Measurements from ENCODE around the gene MSGN1.
"Not testable (repeated sequence)": the region's sequence is repeated elsewhere in the genome, so short reads cannot be mapped to it uniquely, and the experiment has no call there.

Gene MSGN1

GRCh38 chr2:17805717-17806363, 10.4 kb upstream of the MSGN1 start:
- DNase-seq (ENCODE audit: low read depth): no peak

GRCh38 chr2:17813010-17813741, 3.1 kb upstream of the MSGN1 start:
- no peak for DNase-seq (ENCODE audit: low read depth)

- no peak for DNase-seq (ENCODE audit: low read depth)
Measured at GRCh38 chr2:17813742-17814473, 2.4 kb upstream of the MSGN1 start.

- no peak for DNase-seq (ENCODE audit: low read depth)
Measured at GRCh38 chr2:17814601-17815000, 1.7 kb upstream of the MSGN1 start.

- DNase-seq (ENCODE audit: low read depth): no peak
Measured at GRCh38 chr2:17815468-17816184, 634 bp upstream of the MSGN1 start.

- DNase-seq (ENCODE audit: low read depth): no peak
Measured at GRCh38 chr2:17818235-17818815, 2.1 kb downstream of the MSGN1 start.

GRCh38 chr2:17821080-17821479, 4.8 kb downstream of the MSGN1 start:
- no peak for DNase-seq (ENCODE audit: low read depth)

- DNase-seq (ENCODE audit: low read depth): no peak
Measured at GRCh38 chr2:17821535-17822444, 5.5 kb downstream of the MSGN1 start.

GRCh38 chr2:17822445-17823117, 6.3 kb downstream of the MSGN1 start:
- no peak for DNase-seq (ENCODE audit: low read depth)

GRCh38 chr2:17823646-17824045, 7.4 kb downstream of the MSGN1 start:
- not testable (repeated sequence) for DNase-seq (ENCODE audit: low read depth)

GRCh38 chr2:17827316-17827715, 11.1 kb downstream of the MSGN1 start:
- no peak for DNase-seq (ENCODE audit: low read depth)

- no peak for DNase-seq (ENCODE audit: low read depth)
Measured at GRCh38 chr2:17827785-17828184, 11.5 kb downstream of the MSGN1 start.

- no peak for DNase-seq (ENCODE audit: low read depth)
Measured at GRCh38 chr2:17830053-17831034, 14.1 kb downstream of the MSGN1 start.

- no peak for DNase-seq (ENCODE audit: low read depth)
Measured at GRCh38 chr2:17835516-17835915, 19.3 kb downstream of the MSGN1 start.

GRCh38 chr2:17839959-17840358, 23.7 kb downstream of the MSGN1 start:
- no peak for DNase-seq (ENCODE audit: low read depth)

- no peak for DNase-seq (ENCODE audit: low read depth)
Measured at GRCh38 chr2:17843457-17843856, 27.2 kb downstream of the MSGN1 start.

GRCh38 chr2:17845806-17846205, 29.5 kb downstream of the MSGN1 start:
- no peak for DNase-seq (ENCODE audit: low read depth)

GRCh38 chr2:17846676-17847075, 30.4 kb downstream of the MSGN1 start:
- DNase-seq (ENCODE audit: low read depth): no peak

- no peak for DNase-seq (ENCODE audit: low read depth)
Measured at GRCh38 chr2:17847236-17847635, 31.0 kb downstream of the MSGN1 start.
